ENCODE data around the gene ZNF283.

Gene ZNF283

GRCh38 chr19:43872547-43873336, 45.6 kb downstream of the ZNF283 start:
- no peak for FAIRE-seq

- FAIRE-seq: no peak
Measured at GRCh38 chr19:43880483-43880882, 53.4 kb downstream of the ZNF283 start.

- FAIRE-seq: no peak
Measured at GRCh38 chr19:43883864-43884263, 56.7 kb downstream of the ZNF283 start, which contains the start of gene ZNF404. Gene ZNF404, minus strand, starts transcription at chr19:43883964.

GRCh38 chr19:43895727-43896308, 68.7 kb downstream of the ZNF283 start:
- FAIRE-seq: no peak

All from colon (tissue), 2 donors.